Panc1 (cell line): Measurements from ENCODE around the gene GDE1. TPM values are rescaled to one million over a fixed set of nuclear protein-coding genes. Genes with fewer than 3 reads are reported as not detected.

Experiments used
- ATAC-seq: fragments of 200-7000 bp; cut with Tn5 transposase; 2 replicates; pipeline ENCODE4 v1.9.1; 2020; ENCODE audit warnings: mild to moderate bottlenecking, moderate library complexity
- BruUV-seq: library from RNA; stranded (reverse); fragments of 400-500 nt; replicated peaks from 2 replicates; lab custom pipeline; 2021; lab: Mats Ljungman, UMichigan
- CTCF ChIA-PET: fragments of 300-600 bp; sonication (Branson Sonifier 250); formaldehyde crosslinking; loops from one replicate; lab custom pipeline; 2022; ENCODE audit warnings: antibody characterized with exemption; lab: Charles Lee
- POLR2A ChIA-PET: fragments of 300-600 bp; sonication (Branson Sonifier 250); formaldehyde crosslinking; loops from one replicate; lab custom pipeline; 2022; ENCODE audit warnings: antibody characterized with exemption; lab: Charles Lee
- DNase-seq: peaks from one replicate; pipeline ENCODE4 v3.0.0-alpha.2; 2010; ENCODE audit warnings: low read depth, low spot score
- H3K27ac ChIP-seq: 2 replicates; pipeline ENCODE4 v1.5.1; 2011; ENCODE audit warnings: mild to moderate bottlenecking, low read length, inconsistent platforms
- H3K27me3 ChIP-seq: fragments of 200-500 bp; sonication (Bioruptor generic); 2 replicates; pipeline ENCODE4 v1.6.0; 2014; ENCODE audit warnings: low read length, inconsistent platforms; ENCODE audit not compliant: control insufficient read depth, insufficient read depth
- H3K36me3 ChIP-seq: fragments of 200-500 bp; sonication (Bioruptor generic); 2 replicates; pipeline ENCODE4 v1.5.1; 2014; ENCODE audit warnings: inconsistent platforms, mild to moderate bottlenecking, low read length, moderate library complexity; ENCODE audit not compliant: control insufficient read depth, insufficient read depth
- H3K4me1 ChIP-seq: 2 replicates; pipeline ENCODE4 v1.5.1; 2011; ENCODE audit warnings: inconsistent platforms, mild to moderate bottlenecking, low read length, moderate library complexity; ENCODE audit not compliant: control insufficient read depth, insufficient read depth
- H3K4me3 ChIP-seq, 2 experiments: 2 replicates each; pipeline ENCODE4 v1.5.1; 2011 to 2012; ENCODE audit warnings: low read depth in 2 of 2, low read length in 2 of 2, mild to moderate bottlenecking in 2 of 2, inconsistent platforms in 1 of 2, moderate library complexity in 1 of 2
- H3K9me3 ChIP-seq: fragments of 200-500 bp; sonication (Bioruptor generic); 2 replicates; pipeline ENCODE4 v1.5.1; 2014; ENCODE audit warnings: low read depth, mild to moderate bottlenecking, inconsistent platforms, low read length, moderate library complexity; ENCODE audit not compliant: control insufficient read depth, insufficient read depth
- POLR2AphosphoS5 ChIP-seq: IDR thresholded peaks from 2 replicates; pipeline ENCODE4 v1.6.1; 2012; ENCODE audit warnings: mild to moderate bottlenecking, low read depth, low read length, moderate library complexity
- SIN3A ChIP-seq: IDR thresholded peaks from 2 replicates; pipeline ENCODE4 v1.6.1; 2012; ENCODE audit warnings: low read depth, mild to moderate bottlenecking, low read length, moderate library complexity, borderline replicate concordance; ENCODE audit not compliant: insufficient read depth
- TCF7L2 ChIP-seq: IDR thresholded peaks from 2 replicates; pipeline ENCODE4 v1.6.1; 2011; ENCODE audit warnings: mild to moderate bottlenecking, low read depth, low read length, inconsistent platforms
- in situ Hi-C: cut with HindIII; loops from 2 replicates; pipeline ENCODE4 v1.10.0; 2016; ENCODE audit warnings: low sequenced_read_pairs, low pct_unique_long_range_greater_than_20kb
- intact Hi-C: fragments of 100-400 bp; cut with micrococcal nuclease; formaldehyde crosslinking; loops from one replicate; pipeline ENCODE4 v1.10.0; 2022; ENCODE audit not compliant: unreplicated experiment
- total RNA-seq: library from RNA; stranded (reverse); gene quantifications from one replicate; pipeline ENCODE4 v1.2.1, GENCODE V29; 2021; ENCODE audit not compliant: unreplicated experiment
- TF ChIP-seq, protein P1 (sequence below), 2 experiments: IDR thresholded peaks; 2 replicates each; pipeline ENCODE4 v1.6.1; 2011 to 2012; ENCODE audit warnings: low read depth in 2 of 2, control low read depth in 1 of 2, low read length in 1 of 2, mild to moderate bottlenecking in 1 of 2, moderate library complexity in 1 of 2; ENCODE audit not compliant: insufficient read depth in 1 of 2
- TF ChIP-seq, protein P2 (sequence below): fragments of 450-650 bp; IDR thresholded peaks from 2 replicates; pipeline ENCODE4 v1.5.1; 2017; ENCODE audit warnings: mild to moderate bottlenecking

The GDE1 gene
- total RNA-seq, 1 experiment from 2014 or later, result 135 TPM

- no peak overlapping the region for H3K4me3 ChIP-seq
- in situ Hi-C loops, result no loop called here
- H3K36me3 ChIP-seq, result no peaks in the 10 kb centered on the region
- ChIA-PET CTCF (no interaction called here), POLR2A (no interaction called here)
- no peak for ATAC-seq
- DNase-seq, result no peak
- H3K9me3 ChIP-seq, result no peaks in the 10 kb centered on the region
- BruUV-seq, result no TSS peak
- intact Hi-C loops, result no loop called here
- TF ChIP-seq, protein P1, sequence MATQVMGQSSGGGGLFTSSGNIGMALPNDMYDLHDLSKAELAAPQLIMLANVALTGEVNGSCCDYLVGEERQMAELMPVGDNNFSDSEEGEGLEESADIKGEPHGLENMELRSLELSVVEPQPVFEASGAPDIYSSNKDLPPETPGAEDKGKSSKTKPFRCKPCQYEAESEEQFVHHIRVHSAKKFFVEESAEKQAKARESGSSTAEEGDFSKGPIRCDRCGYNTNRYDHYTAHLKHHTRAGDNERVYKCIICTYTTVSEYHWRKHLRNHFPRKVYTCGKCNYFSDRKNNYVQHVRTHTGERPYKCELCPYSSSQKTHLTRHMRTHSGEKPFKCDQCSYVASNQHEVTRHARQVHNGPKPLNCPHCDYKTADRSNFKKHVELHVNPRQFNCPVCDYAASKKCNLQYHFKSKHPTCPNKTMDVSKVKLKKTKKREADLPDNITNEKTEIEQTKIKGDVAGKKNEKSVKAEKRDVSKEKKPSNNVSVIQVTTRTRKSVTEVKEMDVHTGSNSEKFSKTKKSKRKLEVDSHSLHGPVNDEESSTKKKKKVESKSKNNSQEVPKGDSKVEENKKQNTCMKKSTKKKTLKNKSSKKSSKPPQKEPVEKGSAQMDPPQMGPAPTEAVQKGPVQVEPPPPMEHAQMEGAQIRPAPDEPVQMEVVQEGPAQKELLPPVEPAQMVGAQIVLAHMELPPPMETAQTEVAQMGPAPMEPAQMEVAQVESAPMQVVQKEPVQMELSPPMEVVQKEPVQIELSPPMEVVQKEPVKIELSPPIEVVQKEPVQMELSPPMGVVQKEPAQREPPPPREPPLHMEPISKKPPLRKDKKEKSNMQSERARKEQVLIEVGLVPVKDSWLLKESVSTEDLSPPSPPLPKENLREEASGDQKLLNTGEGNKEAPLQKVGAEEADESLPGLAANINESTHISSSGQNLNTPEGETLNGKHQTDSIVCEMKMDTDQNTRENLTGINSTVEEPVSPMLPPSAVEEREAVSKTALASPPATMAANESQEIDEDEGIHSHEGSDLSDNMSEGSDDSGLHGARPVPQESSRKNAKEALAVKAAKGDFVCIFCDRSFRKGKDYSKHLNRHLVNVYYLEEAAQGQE (IDR thresholded peaks at IDR 0.05; ENCODE audit: insufficient read depth in 1 of 2, low read depth in 2 of 2, low read length in 1 of 2), result no peak
- TF ChIP-seq, protein P2, sequence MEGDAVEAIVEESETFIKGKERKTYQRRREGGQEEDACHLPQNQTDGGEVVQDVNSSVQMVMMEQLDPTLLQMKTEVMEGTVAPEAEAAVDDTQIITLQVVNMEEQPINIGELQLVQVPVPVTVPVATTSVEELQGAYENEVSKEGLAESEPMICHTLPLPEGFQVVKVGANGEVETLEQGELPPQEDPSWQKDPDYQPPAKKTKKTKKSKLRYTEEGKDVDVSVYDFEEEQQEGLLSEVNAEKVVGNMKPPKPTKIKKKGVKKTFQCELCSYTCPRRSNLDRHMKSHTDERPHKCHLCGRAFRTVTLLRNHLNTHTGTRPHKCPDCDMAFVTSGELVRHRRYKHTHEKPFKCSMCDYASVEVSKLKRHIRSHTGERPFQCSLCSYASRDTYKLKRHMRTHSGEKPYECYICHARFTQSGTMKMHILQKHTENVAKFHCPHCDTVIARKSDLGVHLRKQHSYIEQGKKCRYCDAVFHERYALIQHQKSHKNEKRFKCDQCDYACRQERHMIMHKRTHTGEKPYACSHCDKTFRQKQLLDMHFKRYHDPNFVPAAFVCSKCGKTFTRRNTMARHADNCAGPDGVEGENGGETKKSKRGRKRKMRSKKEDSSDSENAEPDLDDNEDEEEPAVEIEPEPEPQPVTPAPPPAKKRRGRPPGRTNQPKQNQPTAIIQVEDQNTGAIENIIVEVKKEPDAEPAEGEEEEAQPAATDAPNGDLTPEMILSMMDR, result no peak
- TF ChIP-seq SIN3A (no peak), TCF7L2 (no peak), POLR2AphosphoS5 (no peak)
- H3K4me1 ChIP-seq, result no peaks in the 10 kb centered on the region
- H3K27me3 ChIP-seq, result no peaks in the 10 kb centered on the region
- H3K27ac ChIP-seq, result no peak overlapping the region
Measured at GRCh38 chr16:19486750-19487325, 35.1 kb downstream of the GDE1 start.

DNA sequence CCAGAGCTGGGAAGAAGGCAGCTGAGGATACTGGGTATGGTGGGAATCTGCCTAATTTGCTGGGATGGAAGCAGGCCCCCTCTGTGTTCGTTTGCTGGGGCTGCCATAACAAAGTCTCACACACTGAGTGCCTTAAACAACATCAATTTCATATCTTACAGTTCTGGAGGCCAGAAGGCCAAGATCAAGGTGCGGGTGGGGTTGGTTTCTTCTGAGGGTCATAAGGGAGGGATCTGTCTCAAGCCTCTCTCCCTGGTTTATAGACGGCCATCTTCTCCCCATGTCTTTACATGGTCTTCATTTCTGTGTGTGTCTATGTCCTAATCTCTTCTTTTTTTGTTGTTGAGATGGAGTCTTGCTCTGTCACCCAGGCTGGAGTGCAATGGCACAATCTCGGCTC lies 35.8 kb downstream of the GDE1 start:
- ChIA-PET POLR2A (no interaction called here), CTCF (no interaction called here)
- no TSS peak for BruUV-seq
- no peaks in the 10 kb centered on the region for H3K9me3 ChIP-seq
- no peak overlapping the region for H3K27ac ChIP-seq
- TF ChIP-seq POLR2AphosphoS5, result no peak
- TF ChIP-seq, protein P2, result no peak
- no peak for TF ChIP-seq TCF7L2
- TF ChIP-seq, protein P1 (IDR thresholded peaks at IDR 0.05; ENCODE audit: insufficient read depth in 1 of 2, low read depth in 2 of 2, low read length in 1 of 2), result no peak
- no peak for TF ChIP-seq SIN3A
- no peak for DNase-seq
- ATAC-seq, result no peak
- H3K4me1 ChIP-seq, result no peaks in the 10 kb centered on the region
- intact Hi-C loops (no loop called here), in situ Hi-C loops (no loop called here)
- H3K4me3 ChIP-seq, result no peak overlapping the region
- no peaks in the 10 kb centered on the region for H3K27me3 ChIP-seq
- H3K36me3 ChIP-seq, result no peaks in the 10 kb centered on the region
